B cell (primary cell): Measurements from ENCODE around the gene VWA3B. TPM values are rescaled to one million over a fixed set of nuclear protein-coding genes. Genes with fewer than 3 reads are reported as not detected.

Experiments
- ATAC-seq: fragments of 200-7000 bp; cut with Tn5 transposase; one replicate; pipeline ENCODE4 v1.10.0; 2021; ENCODE audit warnings: low read depth, mild to moderate bottlenecking, moderate number of reproducible peaks, moderate library complexity
- CTCF ChIA-PET: fragments of 350-600 bp; sonication (Branson Sonifier 250); formaldehyde crosslinking; loops from one replicate; lab custom pipeline; 2021; ENCODE audit warnings: antibody characterized with exemption, inconsistent platforms; lab: Charles Lee
- POLR2A ChIA-PET: fragments of 350-600 bp; sonication (Branson Sonifier 250); formaldehyde crosslinking; loops from one replicate; lab custom pipeline; 2021; ENCODE audit warnings: antibody characterized with exemption; lab: Charles Lee
- DNase-seq: peaks from one replicate; pipeline ENCODE4 v3.0.0; 2013
- H2AFZ ChIP-seq: 2 replicates; pipeline ENCODE4 v1.6.1; 2012; ENCODE audit warnings: mild to moderate bottlenecking, low read depth, low read length; ENCODE audit not compliant: insufficient read depth, poor library complexity, severe bottlenecking
- H3K27ac ChIP-seq, 2 donors: 1 replicate in 1 of 2; 2 replicates in 1 of 2; pipeline ENCODE4 v1.5.1; 2012 to 2013; ENCODE audit warnings: low read length in 2 of 2, mild to moderate bottlenecking in 2 of 2, moderate library complexity in 1 of 2
- H3K27me3 ChIP-seq, 4 experiments: fragments of 200-600 bp in 1 of 4; sonication (generic) in 1 of 4; replicated peaks in 1 of 4; 1 replicate in 2 of 4; 2 replicates in 2 of 4; pipeline versions ENCODE4 v1.6.1 to v1.7.0; 2013 to 2016; ENCODE audit warnings: low read length in 3 of 4, mild to moderate bottlenecking in 2 of 4, mixed read lengths in 1 of 4, moderate library complexity in 1 of 4; ENCODE audit not compliant: insufficient read depth in 4 of 4, control insufficient read depth in 3 of 4; ENCODE audit errors: control extremely low read depth in 1 of 4
- H3K36me3 ChIP-seq, 2 experiments: replicated peaks in 1 of 2; 1 replicate in 1 of 2; 2 replicates in 1 of 2; pipeline versions ENCODE4 v1.6.1 to v1.7.1; 2013; ENCODE audit warnings: low read length in 1 of 2; ENCODE audit not compliant: insufficient read depth in 2 of 2, control insufficient read depth in 1 of 2; ENCODE audit errors: control extremely low read depth in 1 of 2, extremely low read depth in 1 of 2
- H3K4me1 ChIP-seq, 2 donors: fragments of 200-600 bp in 1 of 2; sonication (generic) in 1 of 2; 1 replicate in 1 of 2; 2 replicates in 1 of 2; pipeline versions ENCODE4 v1.5.1 to v1.6.1; 2013 to 2017; ENCODE audit warnings: low read length in 2 of 2; ENCODE audit not compliant: control insufficient read depth in 2 of 2, insufficient read depth in 2 of 2
- H3K4me2 ChIP-seq: replicated peaks from 2 replicates; pipeline ENCODE3; 2012; ENCODE audit warnings: mild to moderate bottlenecking, low read depth, low read length; ENCODE audit not compliant: poor library complexity, severe bottlenecking
- H3K4me3 ChIP-seq, 5 experiments: fragments of 200-600 bp in 1 of 5; sonication (generic) in 1 of 5; 1 replicate in 3 of 5; 2 replicates in 2 of 5; pipeline versions ENCODE4 v1.5.1 to v1.7.0; 2011 to 2016; ENCODE audit warnings: low read length in 4 of 5, mild to moderate bottlenecking in 4 of 5, low read depth in 2 of 5, control low read depth in 1 of 5, moderate library complexity in 1 of 5; ENCODE audit not compliant: insufficient read depth in 1 of 5; ENCODE audit errors: control extremely low read depth in 1 of 5, extremely low read depth in 1 of 5
- H3K79me2 ChIP-seq: fragments of 200-600 bp; sonication (generic); one replicate; pipeline ENCODE4 v1.6.0; 2016; ENCODE audit warnings: low read length; ENCODE audit not compliant: control insufficient read depth, insufficient read depth
- H3K9ac ChIP-seq: fragments of 200-600 bp; sonication (generic); 2 replicates; pipeline ENCODE4 v1.6.1; 2017; ENCODE audit warnings: mild to moderate bottlenecking, low read length, moderate library complexity
- H3K9me3 ChIP-seq, 3 donors: one replicate each; pipeline versions ENCODE4 v1.6.1 to v1.7.1; 2013; ENCODE audit warnings: low read length in 2 of 3; ENCODE audit not compliant: control insufficient read depth in 2 of 3, insufficient read depth in 1 of 3; ENCODE audit errors: control extremely low read depth in 1 of 3
- H4K20me1 ChIP-seq: 2 replicates; pipeline ENCODE4 v1.6.0; 2012; ENCODE audit warnings: mild to moderate bottlenecking, low read length; ENCODE audit not compliant: insufficient read depth, control insufficient read depth, poor library complexity, severe bottlenecking
- H3K27ac Mint-ChIP-seq: one replicate; pipeline ENCODE4 v1.8.0; 2021; ENCODE audit warnings: mixed read lengths
- H3K27me3 Mint-ChIP-seq: one replicate; pipeline ENCODE4 v1.8.0; 2021; ENCODE audit warnings: mixed read lengths
- H3K4me1 Mint-ChIP-seq: one replicate; pipeline ENCODE4 v1.8.0; 2021; ENCODE audit warnings: mixed read lengths
- H3K4me3 Mint-ChIP-seq: one replicate; pipeline ENCODE4 v1.8.0; 2021; ENCODE audit warnings: mixed read lengths
- H3K9me3 Mint-ChIP-seq: one replicate; pipeline ENCODE4 v1.8.0; 2022; ENCODE audit warnings: mixed read lengths; ENCODE audit not compliant: insufficient read depth
- CTCF ChIP-seq: fragments of 200-600 bp; IDR thresholded peaks from one replicate; pipeline ENCODE4 v1.8.0; 2022; ENCODE audit warnings: antibody characterized with exemption, mild to moderate bottlenecking
- EZH2 ChIP-seq: IDR thresholded peaks from 2 replicates; pipeline ENCODE4 v1.6.1; 2012; ENCODE audit warnings: borderline replicate concordance, low read depth, mild to moderate bottlenecking, moderate library complexity, low read length; ENCODE audit not compliant: insufficient read depth, poor library complexity, severe bottlenecking
- WGBS: methylation state at CpG from one replicate; pipeline ENCODE4 v1.1.5; 2013; ENCODE audit warnings: missing lambda C conversion rate; ENCODE audit not compliant: insufficient coverage; 5-methylcytosine and 5-hydroxymethylcytosine counted together
- intact Hi-C: fragments of 100-400 bp; cut with micrococcal nuclease; formaldehyde crosslinking; loops from one replicate; pipeline ENCODE4 v1.10.0; 2022
- polyA plus RNA-seq: library from polyadenylated mRNA; depleted of rRNA; stranded (reverse); fragments of >200 nt; gene quantifications from 2 replicates; pipeline ENCODE4 v1.2.3, GENCODE V29; 2012
- total RNA-seq, 2 donors: library from RNA; stranded (reverse); fragments of 120-200 nt in 1 of 2; gene quantifications; 1 replicate in 1 of 2; 2 replicates in 1 of 2; pipeline versions ENCODE4 v1.2.3 to v1.2.4, GENCODE V29; 2013 to 2022

VWA3B gene
- total and polyA plus RNA-seq, 2 donors (not counting 1 experiment from before 2014, with no cell fraction given), result not detected

DNA sequence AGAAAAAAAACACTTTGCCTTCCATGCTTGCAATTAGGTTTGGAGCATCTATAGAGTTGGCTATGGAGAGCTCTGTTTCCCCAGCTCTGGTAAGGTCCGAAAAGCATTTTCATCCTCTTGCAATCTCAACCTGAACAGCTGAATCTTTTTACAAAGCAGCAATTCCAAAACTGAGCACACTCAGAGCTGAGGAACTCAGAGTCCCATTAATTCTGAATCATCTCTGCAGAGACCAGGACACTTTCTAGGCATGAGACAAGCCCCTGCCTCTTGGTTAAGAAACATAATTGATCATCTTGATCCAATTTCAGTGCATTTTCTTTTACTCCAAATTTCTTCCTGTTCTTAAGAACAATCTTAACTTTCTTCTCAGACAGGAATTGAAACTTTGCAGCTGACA is 263.4 kb downstream of the VWA3B start:
- no peak overlapping the region for H3K27ac ChIP-seq
- Mint-ChIP-seq H3K27me3 (peaks cover 61% of the 10 kb centered on the region), H3K4me1 (peaks cover 16% of the 10 kb centered on the region), H3K27ac (no peak overlapping the region), H3K9me3 (no peaks in the 10 kb centered on the region), H3K4me3 (no peak overlapping the region)
- no peak overlapping the region for H3K9ac ChIP-seq
- no peaks in the 10 kb centered on the region for H3K79me2 ChIP-seq
- WGBS, result 100% methylated on average over 1 of the region's 1 CpG
- ChIA-PET POLR2A (no interaction called here), CTCF (no interaction called here)
- ATAC-seq, result no peak
- no peaks in the 10 kb centered on the region for H4K20me1 ChIP-seq
- no peak overlapping the region for H2AFZ ChIP-seq
- H3K9me3 ChIP-seq, result peaks cover 2 to 24% (median 5%) of the 10 kb centered on the region in 3 donors
- intact Hi-C loops, result no loop called here
- peaks cover 25 to 32% of the 10 kb centered on the region in 2 donors for H3K4me1 ChIP-seq
- no peak for DNase-seq
- H3K36me3 ChIP-seq, result no peaks in the 10 kb centered on the region
- H3K27me3 ChIP-seq, result peaks cover 0 to 55% (median 37%) of the 10 kb centered on the region in 4 experiments
- H3K4me2 ChIP-seq, result no peak overlapping the region
- H3K4me3 ChIP-seq, result no peak overlapping the region
- TF ChIP-seq EZH2 (no peak), CTCF (no peak)

DNA sequence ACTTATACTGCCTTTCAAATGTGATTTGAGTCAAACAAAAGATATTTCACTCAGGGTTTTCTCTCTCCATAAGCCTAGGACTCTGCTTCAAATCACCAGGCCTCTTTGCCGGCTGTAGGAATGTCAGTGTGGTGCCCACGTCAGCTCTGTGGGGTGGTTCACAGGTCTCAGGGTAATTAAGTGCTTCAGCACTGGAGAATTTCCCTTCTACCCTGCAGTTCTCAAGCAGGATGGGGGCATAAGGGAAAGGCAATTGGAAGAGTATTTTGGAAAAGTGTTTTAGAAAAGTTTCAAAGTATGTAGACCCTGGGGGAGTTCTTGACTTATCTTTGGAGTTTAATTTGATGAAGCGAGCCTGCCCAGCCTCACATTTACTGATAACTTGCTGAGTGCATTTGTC is 268.9 kb downstream of the VWA3B start:
- ATAC-seq, result no peak
- H3K27me3 ChIP-seq, result peaks cover 0 to 17% (median 10%) of the 10 kb centered on the region in 4 experiments
- no peak overlapping the region for H3K4me3 ChIP-seq
- no peak for DNase-seq
- H3K27ac Mint-ChIP-seq, result no peak overlapping the region
- ChIA-PET CTCF (no interaction called here), POLR2A (no interaction called here)
- no peaks in the 10 kb centered on the region for H3K4me1 Mint-ChIP-seq
- H3K36me3 ChIP-seq, result no peaks in the 10 kb centered on the region
- H3K27me3 Mint-ChIP-seq, result peaks cover 20% of the 10 kb centered on the region
- WGBS, result 88% methylated on average over 1 of the region's 3 CpGs
- H2AFZ ChIP-seq, result no peak overlapping the region
- no peak overlapping the region for H3K27ac ChIP-seq
- H3K4me2 ChIP-seq, result no peak overlapping the region
- H4K20me1 ChIP-seq, result no peaks in the 10 kb centered on the region
- intact Hi-C loops, result no loop called here
- H3K9me3 Mint-ChIP-seq, result no peaks in the 10 kb centered on the region
- H3K79me2 ChIP-seq, result no peaks in the 10 kb centered on the region
- H3K4me1 ChIP-seq, result no peaks in the 10 kb centered on the region
- TF ChIP-seq EZH2, result no peak
- no peak for TF ChIP-seq CTCF
- H3K4me3 Mint-ChIP-seq, result no peak overlapping the region
- H3K9me3 ChIP-seq, result peaks cover 2 to 4% (median 3%) of the 10 kb centered on the region in 3 donors
- H3K9ac ChIP-seq, result no peak overlapping the region
